Tibial nerve (tissue), 3 donors: ENCODE results near the gene VARS1.
"Not testable (repeated sequence)": the region's sequence is repeated elsewhere in the genome, so short reads cannot be mapped to it uniquely, and the experiment has no call there.

Experiments
- POLR2A ChIP-seq, 2 donors: fragments of 450-650 bp; IDR thresholded peaks; one replicate each; pipeline ENCODE4 v1.6.1; 2017; ENCODE audit warnings: antibody characterized with exemption in 2 of 2, mild to moderate bottlenecking in 2 of 2, moderate library complexity in 2 of 2
- TF ChIP-seq, protein P1 (sequence below), 5 experiments: fragments of 200-600 bp in 3 of 5; fragments of 450-650 bp in 2 of 5; sonication (generic) in 3 of 5; IDR thresholded peaks; one replicate each; pipeline ENCODE4 v1.5.1; 2016 to 2019; ENCODE audit warnings: antibody characterized with exemption in 5 of 5, mild to moderate bottlenecking in 3 of 5, moderate library complexity in 2 of 5

- not testable (repeated sequence) for TF ChIP-seq POLR2A (IDR thresholded peaks at IDR 0.05)
- TF ChIP-seq, protein P1, sequence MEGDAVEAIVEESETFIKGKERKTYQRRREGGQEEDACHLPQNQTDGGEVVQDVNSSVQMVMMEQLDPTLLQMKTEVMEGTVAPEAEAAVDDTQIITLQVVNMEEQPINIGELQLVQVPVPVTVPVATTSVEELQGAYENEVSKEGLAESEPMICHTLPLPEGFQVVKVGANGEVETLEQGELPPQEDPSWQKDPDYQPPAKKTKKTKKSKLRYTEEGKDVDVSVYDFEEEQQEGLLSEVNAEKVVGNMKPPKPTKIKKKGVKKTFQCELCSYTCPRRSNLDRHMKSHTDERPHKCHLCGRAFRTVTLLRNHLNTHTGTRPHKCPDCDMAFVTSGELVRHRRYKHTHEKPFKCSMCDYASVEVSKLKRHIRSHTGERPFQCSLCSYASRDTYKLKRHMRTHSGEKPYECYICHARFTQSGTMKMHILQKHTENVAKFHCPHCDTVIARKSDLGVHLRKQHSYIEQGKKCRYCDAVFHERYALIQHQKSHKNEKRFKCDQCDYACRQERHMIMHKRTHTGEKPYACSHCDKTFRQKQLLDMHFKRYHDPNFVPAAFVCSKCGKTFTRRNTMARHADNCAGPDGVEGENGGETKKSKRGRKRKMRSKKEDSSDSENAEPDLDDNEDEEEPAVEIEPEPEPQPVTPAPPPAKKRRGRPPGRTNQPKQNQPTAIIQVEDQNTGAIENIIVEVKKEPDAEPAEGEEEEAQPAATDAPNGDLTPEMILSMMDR (IDR thresholded peaks at IDR 0.05), result not testable (repeated sequence)
Measured at GRCh38 chr6:31808599-31808998, 13.0 kb upstream of the VARS1 start.
